Ishikawa (cell line): Measurements from ENCODE around the gene AUTS2.

ENCODE experiments used
- CEBPB ChIP-seq: IDR thresholded peaks from 2 replicates; pipeline ENCODE4 v1.6.1; 2012
- CREB1 ChIP-seq: IDR thresholded peaks from 2 replicates; pipeline ENCODE4 v1.6.1; 2012; ENCODE audit warnings: low read depth
- EGR1 ChIP-seq: IDR thresholded peaks from 2 replicates; pipeline ENCODE4 v1.6.1; 2012
- EP300 ChIP-seq: IDR thresholded peaks from 2 replicates; pipeline ENCODE4 v1.6.1; 2012; ENCODE audit warnings: borderline replicate concordance
- FOXM1 ChIP-seq: IDR thresholded peaks from 2 replicates; pipeline ENCODE4 v1.6.1; 2012; ENCODE audit warnings: low read depth, borderline replicate concordance
- NFIC ChIP-seq: IDR thresholded peaks from 2 replicates; pipeline ENCODE4 v1.6.1; 2012
- RAD21 ChIP-seq: IDR thresholded peaks from 2 replicates; pipeline ENCODE4 v1.6.1; 2012; ENCODE audit warnings: low read depth
- TAF1 ChIP-seq: IDR thresholded peaks from 2 replicates; pipeline ENCODE4 v1.6.1; 2012; ENCODE audit warnings: low read depth, mild to moderate bottlenecking
- TCF12 ChIP-seq: IDR thresholded peaks from 2 replicates; pipeline ENCODE4 v1.6.1; 2012; ENCODE audit warnings: low read depth
- TEAD4 ChIP-seq: IDR thresholded peaks from 2 replicates; pipeline ENCODE4 v1.6.1; 2012
- USF1 ChIP-seq: IDR thresholded peaks from 2 replicates; pipeline ENCODE4 v1.6.1; 2012
- YY1 ChIP-seq: IDR thresholded peaks from 2 replicates; pipeline ENCODE4 v1.6.1; 2012; ENCODE audit warnings: low read depth
- ZBTB7A ChIP-seq: IDR thresholded peaks from 2 replicates; pipeline ENCODE4 v1.6.1; 2012; ENCODE audit warnings: low read depth
- TF ChIP-seq, protein P1 (sequence below): IDR thresholded peaks from 2 replicates; pipeline ENCODE4 v1.6.1; 2012; ENCODE audit warnings: low read depth, mild to moderate bottlenecking
- TF ChIP-seq, protein P2 (sequence below): IDR thresholded peaks from 2 replicates; pipeline ENCODE4 v1.6.1; 2012

The AUTS2 gene

DNA sequence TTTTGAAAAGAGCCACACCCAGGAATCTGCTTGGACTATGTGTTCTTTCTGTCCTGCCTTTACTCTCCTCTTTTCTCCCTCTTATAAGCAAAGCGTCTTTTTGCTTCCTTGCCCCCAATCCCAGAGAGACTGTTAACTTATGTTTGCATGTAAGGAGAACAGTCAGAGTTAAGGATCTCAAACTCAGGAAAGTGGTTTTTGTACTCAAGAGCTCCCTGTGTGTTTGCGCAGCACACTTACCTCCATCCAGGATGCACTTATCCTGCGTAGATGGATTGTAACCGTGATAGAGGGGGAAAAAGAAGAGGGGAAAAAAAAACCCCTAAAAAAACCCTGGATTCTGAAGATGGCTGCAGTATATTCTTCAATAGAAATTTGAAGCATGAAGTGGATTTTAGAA lies 228.9 kb downstream of the AUTS2 start:
- TF ChIP-seq TEAD4 (no peak), EGR1 (no peak), RAD21 (no peak)

DNA sequence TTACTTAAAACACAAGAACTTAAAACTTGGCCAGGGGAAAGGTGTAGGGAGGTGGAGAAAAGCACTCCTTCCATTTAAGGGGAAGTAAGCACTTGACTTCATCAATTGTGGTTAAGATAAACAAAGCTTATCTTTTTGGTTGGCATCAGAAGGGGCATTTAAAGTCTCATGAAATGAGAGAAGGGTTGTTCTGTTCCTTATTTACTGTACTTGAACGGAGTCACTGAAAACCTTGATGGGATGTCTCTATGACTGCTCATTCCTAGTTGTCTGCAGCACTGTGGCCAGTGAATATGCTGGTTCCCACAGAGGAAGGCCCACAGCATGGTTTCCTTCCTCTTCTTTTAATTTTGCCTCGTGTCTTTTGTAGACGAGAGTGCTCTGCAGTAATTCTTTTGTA lies 229.3 kb downstream of the AUTS2 start:
- TF ChIP-seq, protein P1, sequence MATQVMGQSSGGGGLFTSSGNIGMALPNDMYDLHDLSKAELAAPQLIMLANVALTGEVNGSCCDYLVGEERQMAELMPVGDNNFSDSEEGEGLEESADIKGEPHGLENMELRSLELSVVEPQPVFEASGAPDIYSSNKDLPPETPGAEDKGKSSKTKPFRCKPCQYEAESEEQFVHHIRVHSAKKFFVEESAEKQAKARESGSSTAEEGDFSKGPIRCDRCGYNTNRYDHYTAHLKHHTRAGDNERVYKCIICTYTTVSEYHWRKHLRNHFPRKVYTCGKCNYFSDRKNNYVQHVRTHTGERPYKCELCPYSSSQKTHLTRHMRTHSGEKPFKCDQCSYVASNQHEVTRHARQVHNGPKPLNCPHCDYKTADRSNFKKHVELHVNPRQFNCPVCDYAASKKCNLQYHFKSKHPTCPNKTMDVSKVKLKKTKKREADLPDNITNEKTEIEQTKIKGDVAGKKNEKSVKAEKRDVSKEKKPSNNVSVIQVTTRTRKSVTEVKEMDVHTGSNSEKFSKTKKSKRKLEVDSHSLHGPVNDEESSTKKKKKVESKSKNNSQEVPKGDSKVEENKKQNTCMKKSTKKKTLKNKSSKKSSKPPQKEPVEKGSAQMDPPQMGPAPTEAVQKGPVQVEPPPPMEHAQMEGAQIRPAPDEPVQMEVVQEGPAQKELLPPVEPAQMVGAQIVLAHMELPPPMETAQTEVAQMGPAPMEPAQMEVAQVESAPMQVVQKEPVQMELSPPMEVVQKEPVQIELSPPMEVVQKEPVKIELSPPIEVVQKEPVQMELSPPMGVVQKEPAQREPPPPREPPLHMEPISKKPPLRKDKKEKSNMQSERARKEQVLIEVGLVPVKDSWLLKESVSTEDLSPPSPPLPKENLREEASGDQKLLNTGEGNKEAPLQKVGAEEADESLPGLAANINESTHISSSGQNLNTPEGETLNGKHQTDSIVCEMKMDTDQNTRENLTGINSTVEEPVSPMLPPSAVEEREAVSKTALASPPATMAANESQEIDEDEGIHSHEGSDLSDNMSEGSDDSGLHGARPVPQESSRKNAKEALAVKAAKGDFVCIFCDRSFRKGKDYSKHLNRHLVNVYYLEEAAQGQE, result no peak
- TF ChIP-seq, protein P2, sequence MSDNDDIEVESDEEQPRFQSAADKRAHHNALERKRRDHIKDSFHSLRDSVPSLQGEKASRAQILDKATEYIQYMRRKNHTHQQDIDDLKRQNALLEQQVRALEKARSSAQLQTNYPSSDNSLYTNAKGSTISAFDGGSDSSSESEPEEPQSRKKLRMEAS, result no peak

DNA sequence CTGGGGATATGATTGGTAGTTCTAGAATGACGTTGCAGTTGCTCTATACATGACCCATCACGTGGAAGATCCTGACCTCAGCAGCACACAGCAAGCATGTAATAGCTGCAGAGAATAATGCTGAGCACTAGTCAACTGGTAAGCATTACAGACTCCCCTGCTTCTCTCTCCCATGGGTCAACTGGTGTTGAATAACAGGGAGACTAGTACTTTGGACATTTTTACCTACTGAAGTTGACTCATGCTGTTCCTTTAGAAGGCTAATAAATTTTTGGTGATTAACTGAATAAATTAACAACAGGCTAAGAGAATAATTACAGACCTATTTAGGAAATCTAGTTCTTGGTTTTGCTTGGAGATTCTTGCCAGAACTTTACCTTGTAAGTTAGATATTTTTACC lies 234.1 kb downstream of the AUTS2 start:
- no peak for TF ChIP-seq CEBPB
- no peak for TF ChIP-seq USF1
- no peak for TF ChIP-seq CREB1
- TF ChIP-seq, protein P1, result no peak
- no peak for TF ChIP-seq YY1
- no peak for TF ChIP-seq RAD21
- no peak for TF ChIP-seq FOXM1
- TF ChIP-seq, protein P2, result no peak

GRCh38 chr7:69833964-69834363 lies 235.7 kb downstream of the AUTS2 start:
- no peak for TF ChIP-seq CEBPB

DNA sequence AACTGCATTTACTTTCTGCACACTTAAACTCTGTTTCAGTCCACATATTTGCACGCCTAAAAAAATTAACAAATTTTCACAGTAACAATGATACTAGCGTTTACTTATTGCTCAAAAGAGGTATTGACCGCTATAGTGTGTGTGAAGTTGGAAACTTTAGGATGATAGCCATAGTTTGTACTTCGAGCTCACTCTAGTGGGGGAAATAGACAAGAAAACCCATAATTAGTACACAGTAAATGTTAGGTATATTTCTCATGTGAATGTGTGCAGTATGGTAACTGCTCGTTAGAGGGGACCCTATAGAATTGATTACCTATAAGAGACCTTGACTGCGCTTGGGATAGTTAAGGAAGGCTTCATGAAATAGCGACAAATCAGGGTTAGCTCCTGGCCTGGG lies 238.4 kb downstream of the AUTS2 start:
- no peak for TF ChIP-seq EGR1
- TF ChIP-seq RAD21, result no peak
- no peak for TF ChIP-seq TEAD4
- TF ChIP-seq, protein P2, result no peak
- no peak for TF ChIP-seq TAF1
- no peak for TF ChIP-seq USF1
- TF ChIP-seq CREB1, result no peak
- no peak for TF ChIP-seq NFIC
- TF ChIP-seq, protein P1, result no peak
- no peak for TF ChIP-seq CEBPB

DNA sequence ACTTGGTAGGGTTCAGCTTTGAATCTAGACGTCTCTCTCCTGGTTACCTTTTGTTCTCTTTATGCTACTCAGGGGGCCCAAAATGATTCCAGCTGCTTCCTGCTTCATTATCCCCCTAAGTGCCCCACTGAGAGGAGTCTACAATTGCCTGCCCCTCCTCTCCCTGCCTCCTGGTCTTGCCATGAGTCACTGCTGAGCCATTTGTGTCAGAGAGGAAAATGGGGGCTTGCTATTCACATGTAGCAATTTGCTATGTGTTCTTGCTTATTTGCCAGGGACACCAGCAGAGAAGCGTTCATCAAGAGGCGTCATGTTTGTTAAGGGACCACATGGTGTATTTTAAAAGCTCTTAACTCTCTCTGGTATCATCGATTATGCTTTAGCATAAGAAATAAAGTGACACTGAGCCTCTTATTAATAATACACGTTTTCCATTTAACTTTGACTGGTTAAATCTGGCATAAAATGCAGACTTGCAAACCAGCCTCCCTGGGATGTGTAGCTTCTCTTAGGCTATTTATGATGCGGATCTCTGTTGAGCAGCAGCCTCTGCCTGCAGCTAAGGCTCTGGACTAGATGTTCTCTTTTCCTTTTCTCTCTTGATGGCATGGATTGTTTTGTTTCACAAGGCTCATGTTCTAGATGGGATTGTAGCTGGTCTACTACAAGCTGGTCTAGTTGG lies 239.3 kb downstream of the AUTS2 start:
- no peak for TF ChIP-seq FOXM1
- no peak for TF ChIP-seq TEAD4
- TF ChIP-seq, protein P1, result no peak
- TF ChIP-seq TAF1, result no peak
- no peak for TF ChIP-seq EGR1
- TF ChIP-seq USF1, result no peak
- TF ChIP-seq EP300, result no peak
- no peak for TF ChIP-seq CREB1
- no peak for TF ChIP-seq NFIC
- no peak for TF ChIP-seq ZBTB7A
- TF ChIP-seq CEBPB, result no peak
- TF ChIP-seq TCF12, result no peak
- TF ChIP-seq YY1, result no peak
